Urinary bladder (tissue), 4 donors: ENCODE data around the gene CTSL. TPM values are rescaled to one million over a fixed set of nuclear protein-coding genes. Genes with fewer than 3 reads are reported as not detected.

Experiments used
- DNase-seq: peaks from one replicate; pipeline ENCODE4 v3.0.0-alpha.2; 2015; ENCODE audit errors: extremely low spot score
- H3K27ac ChIP-seq: one replicate; pipeline ENCODE4 v1.5.1; 2013; ENCODE audit warnings: low read depth, mild to moderate bottlenecking, moderate library complexity
- H3K36me3 ChIP-seq: one replicate; pipeline ENCODE4 v1.6.1; 2013; ENCODE audit warnings: mild to moderate bottlenecking, moderate library complexity; ENCODE audit not compliant: insufficient read depth
- H3K4me1 ChIP-seq: one replicate; pipeline ENCODE4 v1.6.1; 2013; ENCODE audit warnings: mild to moderate bottlenecking, moderate library complexity; ENCODE audit not compliant: insufficient read depth
- H3K4me3 ChIP-seq: one replicate; pipeline ENCODE4 v1.5.1; 2013; ENCODE audit warnings: low read depth, low read length
- WGBS: extraction: QIAGEN DNeasy Blood & Tissue Kit; methylation state at CpG from one replicate; pipeline ENCODE4 v1.1.7; 2013; 5-methylcytosine and 5-hydroxymethylcytosine counted together
- polyA plus RNA-seq: library from polyadenylated mRNA; stranded (reverse); fragments of 200-250 nt; gene quantifications from one replicate; pipeline ENCODE4 v1.2.3, GENCODE V29; 2013
- total RNA-seq: library from RNA; depleted of rRNA; stranded (reverse); fragments of >200 nt; gene quantifications from one replicate; pipeline ENCODE4 v1.2.3, GENCODE V29; 2014
- donor health status: healthy with polysubstance abuse.
- donor health status: healthy.

CTSL gene
- total and polyA plus RNA-seq, 2 donors: 85.7 to 360 TPM

DNA sequence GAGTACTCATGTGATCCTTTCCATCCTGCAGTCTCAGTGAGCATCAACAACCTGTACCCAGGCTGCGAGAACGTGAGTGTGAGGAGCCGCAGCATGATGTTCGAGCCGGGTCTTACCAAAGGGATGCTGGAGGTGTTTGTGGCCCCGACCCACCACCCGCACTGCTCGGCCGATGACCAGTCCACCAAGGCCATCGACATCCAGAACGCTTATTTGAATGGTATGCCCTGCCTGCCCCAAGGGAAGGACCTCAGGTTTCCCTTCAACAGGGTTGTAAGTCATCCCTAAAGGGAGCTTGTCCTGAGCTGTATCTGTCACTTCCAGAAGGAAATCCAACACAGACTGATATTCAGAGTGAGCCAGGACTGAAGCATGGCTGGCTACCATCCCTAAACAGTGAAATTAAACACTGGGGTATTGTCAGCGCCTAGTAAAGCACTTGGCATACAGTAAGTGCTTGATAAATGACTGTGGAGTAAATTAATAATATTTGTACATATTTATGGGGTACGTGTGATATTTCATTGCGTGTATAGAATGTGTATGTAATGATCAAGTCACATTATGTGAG, 39.3 kb upstream of the CTSL start:
- 94% methylated on average over 14 of the region's 14 CpGs for WGBS
- H3K27ac ChIP-seq: no peak overlapping the region
- H3K36me3 ChIP-seq: no peaks in the 10 kb centered on the region
- no peak overlapping the region for H3K4me3 ChIP-seq
- no peak for DNase-seq
- H3K4me1 ChIP-seq: no peaks in the 10 kb centered on the region

DNA sequence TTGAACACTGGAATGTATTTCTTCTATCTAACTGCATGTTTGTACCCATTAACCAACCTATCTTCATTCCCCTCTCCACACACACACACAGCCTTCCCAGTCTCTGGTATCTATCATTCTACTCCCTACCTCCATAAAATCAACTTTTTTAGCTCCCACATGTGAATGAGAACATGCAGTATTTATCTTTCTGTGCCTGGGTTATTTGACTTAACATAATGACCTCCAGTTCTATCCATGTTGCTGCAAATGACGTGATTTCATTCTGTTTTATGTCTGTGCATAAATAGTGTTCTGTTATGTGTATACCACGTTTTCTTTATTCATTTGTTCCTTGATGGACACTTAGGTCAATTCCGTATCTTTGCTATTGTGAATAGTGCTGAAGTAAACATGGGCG, 38.7 kb upstream of the CTSL start:
- Histone ChIP-seq H3K27ac (no peak overlapping the region), H3K36me3 (no peaks in the 10 kb centered on the region), H3K4me3 (no peak overlapping the region), H3K4me1 (no peaks in the 10 kb centered on the region)
- no peak for DNase-seq
- WGBS: 80% methylated on average over 4 of the region's 4 CpGs

DNA sequence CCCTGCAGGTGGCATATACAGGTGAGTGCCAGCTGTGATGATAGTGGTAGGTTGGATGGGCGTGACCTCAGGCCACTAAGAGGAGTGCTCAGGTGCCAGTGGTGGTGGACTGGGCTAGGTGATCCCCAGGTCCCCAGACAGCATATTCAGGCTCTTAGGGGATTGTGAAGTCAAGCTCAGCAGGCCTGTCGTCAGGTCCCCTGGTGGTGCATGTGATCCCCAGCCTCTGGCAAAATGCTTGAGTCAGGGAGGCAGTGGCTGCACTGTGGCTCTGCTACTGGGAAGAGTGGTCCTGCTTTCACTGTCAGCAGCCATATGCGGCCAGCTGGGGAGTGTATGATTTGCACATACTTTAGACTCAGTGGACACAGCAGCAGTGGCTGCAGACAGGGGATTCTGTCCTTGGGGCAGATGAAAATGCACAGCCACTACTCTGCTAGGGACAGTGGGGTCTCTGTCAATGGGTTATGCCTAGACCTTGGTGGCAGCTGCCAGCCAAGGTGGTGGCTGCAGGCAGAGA, 31.6 kb upstream of the CTSL start:
- H3K27ac ChIP-seq: no peak overlapping the region
- no peaks in the 10 kb centered on the region for H3K4me1 ChIP-seq
- no peak for DNase-seq
- H3K4me3 ChIP-seq: no peak overlapping the region
- no peaks in the 10 kb centered on the region for H3K36me3 ChIP-seq
- 96% methylated on average over 3 of the region's 3 CpGs for WGBS

DNA sequence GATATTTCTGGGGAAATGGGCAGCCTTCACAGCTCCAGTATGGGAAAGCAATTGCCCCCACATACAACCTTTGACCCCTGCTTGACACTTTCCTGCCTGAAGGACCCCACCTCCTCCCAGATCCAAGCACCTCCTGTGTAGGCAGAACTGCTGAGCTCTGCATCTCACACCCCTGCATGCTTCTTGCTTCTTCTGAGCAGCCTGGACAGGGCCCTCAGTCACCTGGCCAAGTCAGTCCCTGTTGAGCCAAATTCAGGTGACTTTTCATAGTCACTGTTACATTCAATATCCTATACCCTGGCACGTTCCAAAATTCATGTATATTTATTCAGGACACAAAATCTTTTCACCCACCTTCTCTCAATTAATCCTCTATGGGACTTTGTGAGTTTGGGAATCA, 30.4 kb upstream of the CTSL start:
- Histone ChIP-seq H3K36me3 (no peaks in the 10 kb centered on the region), H3K27ac (no peak overlapping the region), H3K4me1 (no peaks in the 10 kb centered on the region), H3K4me3 (no peak overlapping the region)
- 74% methylated on average over 1 of the region's 1 CpG for WGBS
- DNase-seq: no peak

DNA sequence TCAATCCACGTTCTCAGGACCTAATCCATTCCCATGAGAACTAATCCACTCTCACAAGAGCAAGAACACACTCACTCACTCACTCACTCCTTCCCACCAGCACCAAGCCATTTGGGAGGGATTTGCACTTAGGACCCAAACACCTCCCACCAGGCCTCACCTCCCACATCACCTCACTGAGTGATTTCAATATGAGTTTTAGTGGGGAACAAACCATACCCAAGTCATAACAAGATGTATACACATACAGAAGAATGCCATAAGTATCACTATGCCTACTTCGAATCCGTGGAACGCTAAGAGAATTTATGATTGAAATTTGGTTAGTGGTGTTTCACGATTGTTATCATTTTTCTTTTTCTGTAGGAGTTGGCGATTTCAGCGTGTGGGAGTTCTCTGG, 29.3 kb upstream of the CTSL start:
- H3K4me1 ChIP-seq: no peaks in the 10 kb centered on the region
- H3K36me3 ChIP-seq: no peaks in the 10 kb centered on the region
- 86% methylated on average over 7 of the region's 7 CpGs for WGBS
- DNase-seq: no peak
- no peak overlapping the region for H3K27ac ChIP-seq
- no peak overlapping the region for H3K4me3 ChIP-seq

DNA sequence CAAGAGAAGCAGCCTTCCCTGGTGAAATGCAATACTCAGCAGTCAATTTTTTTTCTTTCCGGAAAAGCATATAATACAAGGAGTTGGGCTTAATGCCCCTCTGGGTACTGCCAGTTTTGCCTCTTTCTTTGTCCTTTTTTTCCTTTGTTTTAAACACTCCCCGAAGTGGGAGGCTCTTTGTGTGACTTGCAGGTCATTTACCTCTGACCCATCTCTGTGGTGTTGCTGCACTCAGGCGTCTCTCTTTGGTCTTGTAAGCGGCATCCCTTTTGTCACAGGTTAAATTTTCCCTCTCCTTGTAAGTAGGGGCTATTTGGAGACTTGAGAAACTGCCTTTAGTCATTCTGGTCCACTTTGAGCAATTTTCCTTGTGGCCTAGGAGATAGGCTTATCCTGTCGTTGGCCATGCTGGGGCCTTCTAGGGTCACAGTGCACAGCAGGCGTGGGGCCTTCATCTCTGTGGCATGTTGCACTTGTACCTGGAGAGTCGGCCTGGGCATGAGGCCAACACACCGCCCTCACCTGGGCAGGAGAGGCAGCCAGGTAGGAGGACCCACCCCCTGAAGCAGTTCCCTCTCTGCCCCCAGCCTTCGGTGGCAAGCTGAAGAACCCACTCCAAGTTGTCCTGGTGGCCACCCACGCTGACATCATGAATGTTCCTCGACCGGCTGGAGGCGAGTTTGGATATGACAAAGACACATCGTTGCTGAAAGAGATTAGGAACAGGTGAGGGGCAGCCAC, 27.7 kb upstream of the CTSL start:
- Histone ChIP-seq H3K36me3 (no peaks in the 10 kb centered on the region), H3K4me1 (no peaks in the 10 kb centered on the region), H3K27ac (no peak overlapping the region), H3K4me3 (no peak overlapping the region)
- 92% methylated on average over 14 of the region's 14 CpGs for WGBS
- DNase-seq: no peak

DNA sequence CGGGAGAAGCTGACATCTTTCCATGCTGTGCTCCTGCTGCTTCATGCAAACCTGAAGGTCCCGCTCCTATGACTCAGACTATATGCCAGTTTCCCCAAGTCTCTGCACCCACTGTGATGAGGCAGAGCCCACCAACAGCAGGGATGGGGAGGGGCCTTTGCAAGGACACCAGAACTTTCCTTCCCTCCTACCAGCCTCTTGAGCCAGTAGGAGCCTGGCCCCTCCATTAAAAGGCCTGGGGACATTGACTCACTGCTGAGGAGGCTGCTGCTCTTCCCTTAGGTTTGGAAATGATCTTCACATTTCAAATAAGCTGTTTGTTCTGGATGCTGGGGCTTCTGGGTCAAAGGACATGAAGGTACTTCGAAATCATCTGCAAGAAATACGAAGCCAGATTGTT, 26.1 kb upstream of the CTSL start:
- 93% methylated on average over 4 of the region's 4 CpGs for WGBS
- H3K27ac ChIP-seq: no peak overlapping the region

DNA sequence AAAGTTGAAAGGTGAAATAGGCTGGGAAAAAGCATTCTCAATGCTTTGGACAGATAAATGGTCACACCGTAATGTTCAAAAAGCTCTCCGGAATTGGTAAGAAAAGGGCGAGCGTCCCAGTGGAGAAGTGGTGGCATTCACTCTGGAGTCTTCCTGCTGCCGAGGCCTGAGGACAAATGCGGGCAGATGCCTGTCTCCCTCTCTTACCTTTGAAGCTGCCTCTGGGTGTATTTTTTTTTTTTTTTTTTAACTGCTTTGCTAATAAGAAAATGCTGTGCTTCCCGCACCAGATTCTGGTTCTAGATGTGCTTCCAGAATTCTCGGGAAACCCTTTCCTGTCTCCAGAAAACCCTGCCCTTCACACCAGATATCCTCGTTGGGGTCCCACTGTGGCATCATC, 24.4 kb upstream of the CTSL start:
- DNase-seq: no peak
- Histone ChIP-seq H3K36me3 (no peaks in the 10 kb centered on the region), H3K4me1 (no peaks in the 10 kb centered on the region), H3K27ac (no peak overlapping the region), H3K4me3 (no peak overlapping the region)
- 84% methylated on average over 9 of the region's 9 CpGs for WGBS

More for the DNA sequence above, 26.1 kb upstream of the CTSL start:
- Histone ChIP-seq H3K4me3 (no peak overlapping the region), H3K4me1 (no peaks in the 10 kb centered on the region), H3K36me3 (no peaks in the 10 kb centered on the region)
- DNase-seq: no peak

DNA sequence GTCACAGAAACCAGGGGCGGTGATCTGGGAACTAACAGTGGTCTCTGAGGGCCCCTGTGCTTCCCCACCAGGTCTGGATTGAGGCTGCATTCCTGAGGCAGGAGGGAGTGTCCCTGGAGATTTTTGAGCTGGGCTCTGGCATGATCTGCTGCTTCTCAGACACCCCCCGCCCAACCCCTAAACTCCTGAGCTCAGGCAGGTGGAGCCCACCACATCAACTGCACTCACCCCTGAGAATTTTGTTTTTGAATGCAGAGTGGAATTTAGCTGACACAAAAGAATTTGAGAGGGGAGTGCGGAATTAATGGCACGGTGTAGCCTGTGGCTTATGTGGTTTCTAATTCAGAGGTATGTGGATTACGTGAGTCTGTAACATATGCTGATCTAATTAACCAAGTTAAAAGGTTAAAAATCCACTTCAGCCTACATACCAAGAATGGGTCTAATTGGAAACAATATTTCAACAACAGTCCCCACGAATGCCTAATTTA, 23.9 kb upstream of the CTSL start:
- DNase-seq: no peak
- no peaks in the 10 kb centered on the region for H3K36me3 ChIP-seq
- H3K27ac ChIP-seq: no peak overlapping the region
- H3K4me1 ChIP-seq: no peaks in the 10 kb centered on the region
- no peak overlapping the region for H3K4me3 ChIP-seq
- 77% methylated on average over 6 of the region's 6 CpGs for WGBS

DNA sequence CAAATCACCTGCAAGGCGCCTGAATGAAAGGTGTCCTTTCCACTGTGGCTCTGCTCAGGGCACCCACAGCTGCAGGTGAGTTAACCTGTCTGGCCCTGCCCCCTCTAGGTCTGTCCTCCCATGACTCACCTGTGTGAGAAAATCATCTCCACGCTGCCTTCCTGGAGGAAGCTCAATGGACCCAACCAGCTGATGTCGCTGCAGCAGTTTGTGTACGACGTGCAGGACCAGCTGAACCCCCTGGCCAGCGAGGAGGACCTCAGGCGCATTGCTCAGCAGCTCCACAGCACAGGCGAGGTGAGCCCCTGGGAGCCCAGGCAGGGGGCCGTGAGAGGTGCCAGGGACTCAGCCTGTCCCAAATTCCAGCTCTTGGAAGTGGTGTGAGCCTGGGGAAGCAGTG, 23.0 kb upstream of the CTSL start:
- 93% methylated on average over 9 of the region's 9 CpGs for WGBS
- H3K36me3 ChIP-seq: no peaks in the 10 kb centered on the region
- no peak overlapping the region for H3K27ac ChIP-seq

DNA sequence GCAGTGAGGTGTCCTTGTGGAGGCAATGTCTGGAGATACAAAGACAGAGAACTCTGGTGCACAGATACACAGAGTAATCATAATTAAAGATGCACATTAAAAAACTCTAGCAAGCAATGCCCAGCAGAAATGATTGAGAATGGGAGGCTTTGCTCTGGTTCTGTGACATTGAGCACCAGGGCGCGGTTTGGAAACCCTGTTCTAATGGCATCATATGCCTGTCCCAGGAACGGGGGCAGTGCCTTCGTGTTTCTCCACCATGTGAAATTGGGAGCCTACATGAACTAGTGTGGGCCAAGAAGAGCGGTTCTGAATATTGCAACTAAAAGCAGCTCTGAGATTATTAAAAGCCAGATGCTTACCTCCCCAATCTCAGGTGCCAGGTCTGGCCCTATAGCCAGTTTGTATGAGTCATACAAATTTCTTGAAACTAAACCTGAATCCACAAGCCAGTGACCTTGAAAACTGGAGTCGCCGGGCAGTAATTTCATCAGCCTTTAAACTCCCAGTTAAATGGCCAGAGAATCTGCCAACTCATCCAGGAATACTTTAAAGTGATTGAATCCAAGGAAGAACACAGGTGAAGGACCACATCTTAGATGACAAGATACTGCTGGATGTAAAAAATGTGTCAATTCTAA, 22.2 kb upstream of the CTSL start:
- WGBS: 98% methylated on average over 7 of the region's 7 CpGs
- Histone ChIP-seq H3K27ac (no peak overlapping the region), H3K36me3 (no peaks in the 10 kb centered on the region), H3K4me1 (no peaks in the 10 kb centered on the region), H3K4me3 (no peak overlapping the region)
- no peak for DNase-seq

More for the DNA sequence above, 23.0 kb upstream of the CTSL start:
- DNase-seq: no peak
- H3K4me3 ChIP-seq: no peak overlapping the region
- no peaks in the 10 kb centered on the region for H3K4me1 ChIP-seq

DNA sequence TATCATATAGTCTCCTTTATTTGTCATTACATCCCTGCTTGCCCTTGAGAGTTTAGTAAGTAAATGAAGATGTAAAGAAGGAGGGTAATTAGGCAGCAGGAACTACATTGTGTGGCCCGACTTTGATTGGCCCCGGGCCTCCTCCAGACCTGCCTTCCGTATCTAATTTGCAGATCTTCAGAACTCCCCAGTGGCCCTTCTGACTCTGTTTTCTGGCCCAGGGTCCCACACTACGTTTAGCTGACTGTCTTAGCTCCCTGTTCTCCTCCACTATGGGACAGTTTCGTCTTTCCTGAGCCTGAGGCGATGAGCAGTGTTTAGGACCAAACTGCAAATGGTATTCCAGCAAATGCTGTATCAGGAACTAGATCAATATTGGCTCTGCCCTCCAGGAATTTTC, 21.6 kb upstream of the CTSL start:
- WGBS: 78% methylated on average over 6 of the region's 6 CpGs

DNA sequence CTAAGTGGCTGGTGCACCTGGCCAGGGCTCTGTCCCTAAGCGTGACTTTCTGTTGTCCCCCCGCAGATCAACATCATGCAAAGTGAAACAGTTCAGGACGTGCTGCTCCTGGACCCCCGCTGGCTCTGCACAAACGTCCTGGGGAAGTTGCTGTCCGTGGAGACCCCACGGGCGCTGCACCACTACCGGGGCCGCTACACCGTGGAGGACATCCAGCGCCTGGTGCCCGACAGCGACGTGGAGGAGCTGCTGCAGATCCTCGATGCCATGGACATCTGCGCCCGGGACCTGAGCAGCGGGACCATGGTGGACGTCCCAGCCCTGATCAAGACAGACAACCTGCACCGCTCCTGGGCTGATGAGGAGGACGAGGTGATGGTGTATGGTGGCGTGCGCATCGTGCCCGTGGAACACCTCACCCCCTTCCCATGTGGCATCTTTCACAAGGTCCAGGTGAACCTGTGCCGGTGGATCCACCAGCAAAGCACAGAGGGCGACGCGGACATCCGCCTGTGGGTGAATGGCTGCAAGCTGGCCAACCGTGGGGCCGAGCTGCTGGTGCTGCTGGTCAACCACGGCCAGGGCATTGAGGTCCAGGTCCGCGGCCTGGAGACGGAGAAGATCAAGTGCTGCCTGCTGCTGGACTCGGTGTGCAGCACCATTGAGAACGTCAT, 19.7 kb upstream of the CTSL start:
- no peak overlapping the region for H3K4me3 ChIP-seq
- no peaks in the 10 kb centered on the region for H3K4me1 ChIP-seq
- no peak overlapping the region for H3K27ac ChIP-seq
- H3K36me3 ChIP-seq: no peaks in the 10 kb centered on the region
- 95% methylated on average over 39 of the region's 39 CpGs for WGBS
- no peak for DNase-seq

More for the DNA sequence above, 21.6 kb upstream of the CTSL start:
- H3K4me1 ChIP-seq: no peaks in the 10 kb centered on the region
- no peak overlapping the region for H3K4me3 ChIP-seq
- H3K27ac ChIP-seq: no peak overlapping the region
- no peak for DNase-seq
- no peaks in the 10 kb centered on the region for H3K36me3 ChIP-seq
